H1 (cell line): ENCODE measurements around the gene KIAA0930. TPM values are rescaled to one million over a fixed set of nuclear protein-coding genes. Genes with fewer than 3 reads are reported as not detected.

ENCODE experiments used
- CHD1 ChIP-seq: IDR thresholded peaks from 2 replicates; pipeline ENCODE4 v1.6.1; 2012; ENCODE audit warnings: low read depth, low read length, improper control_type of control experiment
- CTCF ChIP-seq, 3 experiments: IDR thresholded peaks; 1 replicate in 2 of 3; 2 replicates in 1 of 3; pipeline versions ENCODE4 v1.5.1 to v1.6.1; 2011; ENCODE audit warnings: low read length in 3 of 3, mild to moderate bottlenecking in 3 of 3, inconsistent platforms in 2 of 3, low read depth in 1 of 3, moderate library complexity in 1 of 3; ENCODE audit not compliant: insufficient read depth in 1 of 3; ENCODE audit errors: control extremely low read depth in 1 of 3
- POLR2AphosphoS5 ChIP-seq: IDR thresholded peaks from 2 replicates; pipeline ENCODE4 v1.6.1; 2011; ENCODE audit warnings: low read depth, low read length
- RBBP5 ChIP-seq: IDR thresholded peaks from 2 replicates; pipeline ENCODE4 v1.7.1; 2012; ENCODE audit warnings: low read depth, mild to moderate bottlenecking, inconsistent platforms, low read length, moderate library complexity, borderline replicate concordance
- RFX5 ChIP-seq: IDR thresholded peaks from 2 replicates; pipeline ENCODE4 v1.6.1; 2011; ENCODE audit warnings: low read depth, low read length, improper control_type of control experiment, borderline replicate concordance
- RNF2 ChIP-seq: fragments of 200-900, 300-1000 bp; sonication (generic); IDR thresholded peaks from 2 replicates; pipeline ENCODE4 v1.7.1; 2016; ENCODE audit warnings: borderline replicate concordance, low read depth, mild to moderate bottlenecking, antibody characterized with exemption, low read length; ENCODE audit not compliant: poor library complexity, severe bottlenecking; ENCODE audit errors: missing control alignments
- SIX5 ChIP-seq: IDR thresholded peaks from 2 replicates; pipeline ENCODE4 v1.6.1; 2011; ENCODE audit warnings: mild to moderate bottlenecking, low read depth, low read length
- YY1 ChIP-seq: IDR thresholded peaks from 2 replicates; pipeline ENCODE4 v1.6.1; 2011; ENCODE audit warnings: low read depth, mild to moderate bottlenecking, low read length
- polyA plus RNA-seq, 7 experiments: library from polyadenylated mRNA; depleted of rRNA in 3 of 7; stranded (reverse) in 5 of 7; unstranded in 2 of 7; fragments of >200 nt in 5 of 7; fragments of 200-250 nt in 2 of 7; gene quantifications; 1 replicate in 5 of 7; 2 replicates in 1 of 7; 4 replicates in 1 of 7; pipeline versions ENCODE4 v1.2.1 to v1.2.3, GENCODE V29; 2011 to 2013; ENCODE audit warnings: missing spikeins in 2 of 7, mixed read lengths in 2 of 7
- total RNA-seq: library from RNA; stranded (reverse); fragmentation: NEBNext Ultra II Directional; extraction: Animal tissue kit (Norgen Biotek cat#: 25700); gene quantifications from 2 replicates; pipeline ENCODE4 v1.2.1, GENCODE V29; 2021
- TF ChIP-seq, protein P1 (sequence below): IDR thresholded peaks from 2 replicates; pipeline ENCODE4 v1.6.1; 2012; ENCODE audit warnings: inconsistent platforms

The KIAA0930 gene
- total and polyA plus RNA-seq, 2 of the 8 experiments (the other 6 are each of a cell fraction or from before 2014, with no cell fraction given): 61.9 to 66.1 TPM

- TF ChIP-seq CTCF (IDR thresholded peaks at IDR 0.05; ENCODE audit: control extremely low read depth in 1 of 3, insufficient read depth in 1 of 3, low read depth in 1 of 3, low read length in 3 of 3) (no peak), CHD1 (no peak), RBBP5 (no peak), SIX5 (no peak), POLR2AphosphoS5 (no peak), RFX5 (no peak), YY1 (no peak), RNF2 (no peak)
- TF ChIP-seq, protein P1, sequence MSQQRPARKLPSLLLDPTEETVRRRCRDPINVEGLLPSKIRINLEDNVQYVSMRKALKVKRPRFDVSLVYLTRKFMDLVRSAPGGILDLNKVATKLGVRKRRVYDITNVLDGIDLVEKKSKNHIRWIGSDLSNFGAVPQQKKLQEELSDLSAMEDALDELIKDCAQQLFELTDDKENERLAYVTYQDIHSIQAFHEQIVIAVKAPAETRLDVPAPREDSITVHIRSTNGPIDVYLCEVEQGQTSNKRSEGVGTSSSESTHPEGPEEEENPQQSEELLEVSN: no peak
Measured at GRCh38 chr22:45233386-45233785, 7.3 kb downstream of the KIAA0930 start (continued).
